GM18907 (cell line): ENCODE results near the gene DTD1.

Experiments used
- ATAC-seq: cut with Tn5 transposase; IDR thresholded peaks from one replicate; pipeline ENCODE4 v1.9.1; 2021; ENCODE audit warnings: mild to moderate bottlenecking, moderate library complexity; ENCODE audit not compliant: unreplicated experiment

The DTD1 gene

GRCh38 chr20:18698735-18699380 lies 111.0 kb downstream of the DTD1 start:
- ATAC-seq: no peak

- ATAC-seq: no peak
These were observed 114.1 kb downstream of the DTD1 start for GRCh38 chr20:18701969-18702368.

GRCh38 chr20:18702736-18703135 lies 114.9 kb downstream of the DTD1 start:
- no peak for ATAC-seq

GRCh38 chr20:18705490-18705889 lies 117.6 kb downstream of the DTD1 start:
- no peak for ATAC-seq

GRCh38 chr20:18705910-18706309 lies 118.1 kb downstream of the DTD1 start:
- ATAC-seq: no peak

GRCh38 chr20:18712131-18712530 lies 124.3 kb downstream of the DTD1 start:
- no peak for ATAC-seq

GRCh38 chr20:18712882-18713281 lies 125.0 kb downstream of the DTD1 start:
- no peak for ATAC-seq

- ATAC-seq: no peak
These were observed 127.7 kb downstream of the DTD1 start for GRCh38 chr20:18715564-18715963.

- ATAC-seq: no peak
These were observed 129.2 kb downstream of the DTD1 start for GRCh38 chr20:18717062-18717461.

GRCh38 chr20:18718129-18718528 lies 130.3 kb downstream of the DTD1 start:
- ATAC-seq: no peak

- ATAC-seq: no peak
These were observed 131.6 kb downstream of the DTD1 start for GRCh38 chr20:18719426-18719825.

GRCh38 chr20:18721551-18722115 lies 133.8 kb downstream of the DTD1 start:
- ATAC-seq: no peak

GRCh38 chr20:18722371-18722770 lies 134.5 kb downstream of the DTD1 start:
- ATAC-seq: no peak

GRCh38 chr20:18724077-18724476 lies 136.2 kb downstream of the DTD1 start:
- ATAC-seq: no peak

- no peak for ATAC-seq
These were observed 137.1 kb downstream of the DTD1 start for GRCh38 chr20:18724788-18725464.

- ATAC-seq: no peak
These were observed 139.2 kb downstream of the DTD1 start for GRCh38 chr20:18727032-18727508.

GRCh38 chr20:18728165-18728869 lies 140.5 kb downstream of the DTD1 start:
- ATAC-seq: peak; percentile 95

- peak; percentile 47 for ATAC-seq
These were observed 141.0 kb downstream of the DTD1 start for GRCh38 chr20:18728870-18729224.

- no peak for ATAC-seq
These were observed 141.5 kb downstream of the DTD1 start for GRCh38 chr20:18729231-18729825.

GRCh38 chr20:18731940-18732339 lies 144.1 kb downstream of the DTD1 start:
- no peak for ATAC-seq

- no peak for ATAC-seq
These were observed 146.8 kb downstream of the DTD1 start for GRCh38 chr20:18734525-18735189.
